ENCODE measurements around the gene ZFP36.

ZFP36 gene

GRCh38 chr19:39397360-39398296, 9.0 kb upstream of the ZFP36 start:
- FAIRE-seq (no peak), DNase-seq (ENCODE audit: insufficient read length, low spot score) (peak; percentile 92)
- no peak for TF ChIP-seq POLR2A (IDR thresholded peaks at IDR 0.05; ENCODE audit: low read depth, low read length)

- DNase-seq (ENCODE audit: insufficient read length, low spot score) (peak; percentile 80), FAIRE-seq (peak; percentile 27)
- TF ChIP-seq POLR2A (IDR thresholded peaks at IDR 0.05; ENCODE audit: low read depth, low read length) = no peak; the same call in 1 of the 2 replicates
Observed at GRCh38 chr19:39398297-39398864, 8.3 kb upstream of the ZFP36 start.

GRCh38 chr19:39399668-39400050, 7.0 kb upstream of the ZFP36 start:
- DNase-seq (ENCODE audit: insufficient read length, low spot score) = no peak
- FAIRE-seq = no peak
- TF ChIP-seq POLR2A (IDR thresholded peaks at IDR 0.05; ENCODE audit: low read depth, low read length) = no peak

GRCh38 chr19:39400061-39400460, 6.6 kb upstream of the ZFP36 start:
- DNase-seq (ENCODE audit: insufficient read length, low spot score) = no peak
- no peak for FAIRE-seq
- TF ChIP-seq POLR2A (IDR thresholded peaks at IDR 0.05; ENCODE audit: low read depth, low read length) = no peak

GRCh38 chr19:39401070-39401548, 5.5 kb upstream of the ZFP36 start:
- TF ChIP-seq POLR2A (IDR thresholded peaks at IDR 0.05; ENCODE audit: low read depth, low read length) = no peak
- DNase-seq (ENCODE audit: insufficient read length, low spot score) (no peak), FAIRE-seq (no peak)

- FAIRE-seq = no peak
- TF ChIP-seq POLR2A (IDR thresholded peaks at IDR 0.05; ENCODE audit: low read depth, low read length) = no peak
- DNase-seq (ENCODE audit: insufficient read length, low spot score) = no peak
Observed at GRCh38 chr19:39401549-39402345, 4.9 kb upstream of the ZFP36 start.

GRCh38 chr19:39402346-39403300, 4.0 kb upstream of the ZFP36 start:
- peak; percentile 33 for TF ChIP-seq POLR2A (IDR thresholded peaks at IDR 0.05; ENCODE audit: low read depth, low read length)
- FAIRE-seq (no peak), DNase-seq (ENCODE audit: insufficient read length, low spot score) (peak; percentile 72)

GRCh38 chr19:39403331-39404312, 3.0 kb upstream of the ZFP36 start:
- peak; percentile 92 for DNase-seq (ENCODE audit: insufficient read length, low spot score)
- 0 out of 2 replicates have a peak, but pooled peaks have one; percentile 2 for TF ChIP-seq POLR2A (IDR thresholded peaks at IDR 0.05; ENCODE audit: low read depth, low read length)
- no peak for FAIRE-seq

GRCh38 chr19:39405261-39405957, 1.2 kb upstream of the ZFP36 start:
- DNase-seq (ENCODE audit: insufficient read length, low spot score) = no peak
- FAIRE-seq = no peak
- TF ChIP-seq POLR2A (IDR thresholded peaks at IDR 0.05; ENCODE audit: low read depth, low read length) = no peak

GRCh38 chr19:39405958-39406655, 540 bp upstream of the ZFP36 start:
- no peak for FAIRE-seq
- no peak for TF ChIP-seq POLR2A (IDR thresholded peaks at IDR 0.05; ENCODE audit: low read depth, low read length)
- no peak for DNase-seq (ENCODE audit: insufficient read length, low spot score)

GRCh38 chr19:39407410-39407659, 688 bp downstream of the ZFP36 start:
- no peak for TF ChIP-seq POLR2A (IDR thresholded peaks at IDR 0.05; ENCODE audit: low read depth, low read length)
- DNase-seq (ENCODE audit: insufficient read length, low spot score) (no peak), FAIRE-seq (no peak)

All from H54 (cell line).